ENCODE results near the gene ANAPC2.

The ANAPC2 gene

GRCh38 chr9:137198902-137199283 lies 10.5 kb upstream of the ANAPC2 start:
- H3K4me3 ChIP-seq, result peak overlapping the region; percentile 83
- H3K27ac ChIP-seq, result no peak overlapping the region
- DNase-seq (ENCODE audit: low spot score), result no peak
- no peak for TF ChIP-seq CTCF (IDR thresholded peaks at IDR 0.05)

- no peak for TF ChIP-seq CTCF (IDR thresholded peaks at IDR 0.05)
- DNase-seq (ENCODE audit: low spot score), result no peak
- Histone ChIP-seq H3K4me3 (peak overlapping the region; percentile 83), H3K27ac (no peak overlapping the region)
Observed at GRCh38 chr9:137198051-137198901, 9.9 kb upstream of the ANAPC2 start.

GRCh38 chr9:137195525-137196220 lies 7.3 kb upstream of the ANAPC2 start:
- H3K27ac ChIP-seq, result no peak overlapping the region
- no peak overlapping the region for H3K4me3 ChIP-seq
- DNase-seq (ENCODE audit: low spot score), result no peak
- TF ChIP-seq CTCF (IDR thresholded peaks at IDR 0.05), result no peak

GRCh38 chr9:137194909-137195308 lies 6.5 kb upstream of the ANAPC2 start:
- H3K27ac ChIP-seq, result no peak overlapping the region
- DNase-seq (ENCODE audit: low spot score), result no peak
- H3K4me3 ChIP-seq, result no peak overlapping the region
- TF ChIP-seq CTCF (IDR thresholded peaks at IDR 0.05), result no peak

- Histone ChIP-seq H3K4me3 (no peak overlapping the region), H3K27ac (no peak overlapping the region)
- no peak for DNase-seq (ENCODE audit: low spot score)
- TF ChIP-seq CTCF (IDR thresholded peaks at IDR 0.05), result no peak
Observed at GRCh38 chr9:137194388-137194787, 6.0 kb upstream of the ANAPC2 start.

- Histone ChIP-seq H3K4me3 (no peak overlapping the region), H3K27ac (no peak overlapping the region)
- DNase-seq (ENCODE audit: low spot score), result no peak
- no peak for TF ChIP-seq CTCF (IDR thresholded peaks at IDR 0.05)
Observed at GRCh38 chr9:137193771-137194170, 5.4 kb upstream of the ANAPC2 start.

GRCh38 chr9:137192859-137193258 lies 4.5 kb upstream of the ANAPC2 start:
- Histone ChIP-seq H3K4me3 (no peak overlapping the region), H3K27ac (no peak overlapping the region)
- DNase-seq (ENCODE audit: low spot score), result no peak
- no peak for TF ChIP-seq CTCF (IDR thresholded peaks at IDR 0.05)
